GM21529 (cell line): ENCODE measurements around the gene PRKN.
A peak's percentile ranks its signal among the peaks of the same experiment; 100 is the strongest.

Source experiments
- ATAC-seq: cut with Tn5 transposase; IDR thresholded peaks from one replicate; pipeline ENCODE4 v1.9.1; 2021; ENCODE audit not compliant: unreplicated experiment

The PRKN gene

DNA sequence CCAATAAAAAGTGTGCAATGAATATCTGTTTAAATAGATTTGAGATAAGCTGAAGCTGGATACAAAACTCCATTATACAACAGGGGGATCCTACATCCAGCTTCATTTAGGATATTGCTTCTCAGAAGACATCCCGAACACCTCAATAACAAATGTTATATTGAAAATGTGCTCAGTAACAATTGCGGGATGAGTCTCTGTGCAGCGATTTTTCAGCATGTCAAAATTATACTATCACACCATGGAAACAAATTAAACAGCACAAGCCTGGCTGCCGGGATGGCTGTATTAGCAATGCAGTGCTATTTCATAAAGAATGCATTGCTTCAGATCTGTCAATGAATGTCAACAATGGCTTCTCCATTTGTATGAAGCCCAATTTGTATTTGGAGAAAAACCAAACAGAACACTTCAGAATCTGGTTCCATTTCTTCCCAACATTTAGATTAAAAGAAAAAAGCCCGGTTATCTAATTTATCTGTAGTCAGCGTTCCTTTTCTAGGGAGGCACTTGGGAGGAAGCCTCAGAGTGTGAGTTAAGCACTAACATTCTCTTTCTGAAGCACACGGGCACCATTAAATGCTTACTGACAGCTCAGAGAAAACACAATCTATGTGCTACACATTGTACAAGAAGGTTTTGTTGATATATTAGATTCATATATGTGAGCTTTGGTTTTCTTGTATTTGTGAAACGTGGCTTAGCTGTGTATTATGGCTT, 1142.8 kb downstream of the PRKN start:
- no peak for ATAC-seq

DNA sequence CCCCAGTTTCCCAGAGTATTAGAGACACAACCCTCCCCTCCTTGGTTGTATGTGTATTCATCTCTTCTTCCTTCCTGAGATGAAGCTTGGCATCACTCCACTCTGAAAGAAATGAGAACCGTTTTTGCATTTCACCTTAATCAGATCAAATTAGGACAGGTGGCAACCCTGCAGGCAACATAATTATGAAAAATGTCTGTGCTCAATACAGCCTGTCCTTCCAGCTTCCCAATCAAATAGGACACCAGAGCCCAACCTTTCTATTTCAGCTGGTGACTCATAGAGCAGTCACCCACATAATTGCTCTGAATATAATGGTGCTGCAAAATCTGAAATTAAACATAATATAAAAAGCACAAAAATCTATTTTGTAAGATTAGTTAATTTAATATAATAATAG, 1143.5 kb downstream of the PRKN start:
- no peak for ATAC-seq

- no peak for ATAC-seq
Measured at GRCh38 chr6:161583584-161583983, 1144.0 kb downstream of the PRKN start.

DNA sequence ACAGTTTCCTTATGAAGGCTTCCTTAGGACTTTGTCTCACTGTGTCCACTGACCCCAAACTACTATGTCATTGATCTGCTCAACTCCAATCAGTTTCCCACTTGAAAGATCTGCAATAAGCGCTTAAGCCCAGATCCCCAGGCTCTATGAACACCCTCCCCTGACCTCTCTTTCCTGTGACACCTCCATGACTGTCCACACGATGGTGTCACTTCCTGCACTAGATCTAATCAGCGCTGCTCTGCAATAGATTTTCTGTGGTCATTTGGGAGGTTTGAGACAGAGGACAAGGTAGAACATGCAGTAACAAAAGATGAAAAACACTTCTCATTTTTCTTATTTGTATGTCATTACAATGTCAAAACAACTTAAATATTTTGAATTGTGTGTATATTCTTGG, 1149.1 kb downstream of the PRKN start:
- ATAC-seq: no peak

DNA sequence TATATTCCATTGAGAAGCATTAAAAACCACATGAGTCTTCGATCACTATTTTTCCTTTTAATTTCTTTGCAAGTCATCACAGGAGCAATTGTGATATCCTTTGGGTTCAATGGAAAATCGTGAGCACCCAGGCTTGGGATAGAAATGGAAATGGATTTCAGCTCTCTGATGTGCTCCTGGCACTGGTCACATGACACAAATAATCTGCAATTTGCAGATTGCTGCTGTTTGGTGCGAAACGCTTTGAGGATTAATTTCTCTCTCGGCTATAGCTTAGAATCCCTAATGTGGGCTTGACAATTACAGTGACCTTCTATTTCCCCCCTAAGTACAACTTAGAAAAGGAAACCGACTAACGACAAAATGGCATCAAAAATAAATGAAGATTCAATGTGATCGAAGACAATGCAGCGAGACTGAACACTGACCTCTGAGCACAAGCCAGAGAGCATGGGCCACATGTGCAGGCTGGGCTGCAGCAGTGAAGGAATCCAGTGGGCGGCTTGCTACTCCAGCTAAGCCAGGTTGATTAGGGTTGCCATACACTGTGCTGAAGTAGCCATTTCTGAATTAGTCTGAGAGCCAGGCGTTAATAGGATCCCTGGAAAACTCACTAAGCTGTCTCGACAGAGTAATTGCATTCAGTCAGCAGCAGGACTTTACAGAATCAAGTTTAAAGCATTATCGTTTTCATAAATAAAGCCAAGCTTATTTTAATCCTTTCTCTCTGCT, 1151.9 kb downstream of the PRKN start:
- no peak for ATAC-seq

- no peak for ATAC-seq
Measured at GRCh38 chr6:161568885-161569456, 1158.6 kb downstream of the PRKN start.

DNA sequence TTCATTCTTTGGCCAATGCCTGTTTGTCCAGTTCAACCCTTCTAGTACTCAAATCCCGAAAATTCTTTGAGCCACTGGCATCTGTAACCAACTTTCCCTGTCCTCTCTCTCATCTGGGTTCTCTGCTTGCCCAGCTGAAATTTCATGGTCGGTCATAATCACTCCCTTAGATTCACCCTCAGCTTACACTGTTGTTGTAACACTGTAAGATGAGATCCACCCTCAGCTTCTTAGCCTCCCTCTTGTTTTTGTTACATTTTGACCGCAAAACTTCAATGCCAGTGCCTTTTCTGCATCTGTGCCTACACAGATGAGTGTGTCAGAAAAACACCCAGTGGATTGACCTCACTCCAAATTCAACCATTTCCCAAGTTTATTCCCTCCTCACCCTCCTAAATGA, 1162.6 kb downstream of the PRKN start:
- no peak for ATAC-seq

- ATAC-seq: no peak
Measured at GRCh38 chr6:161561908-161562307, 1165.7 kb downstream of the PRKN start.

GRCh38 chr6:161557333-161558107, 1170.0 kb downstream of the PRKN start:
- ATAC-seq: peak; percentile 40

GRCh38 chr6:161554883-161555282, 1172.7 kb downstream of the PRKN start:
- no peak for ATAC-seq

DNA sequence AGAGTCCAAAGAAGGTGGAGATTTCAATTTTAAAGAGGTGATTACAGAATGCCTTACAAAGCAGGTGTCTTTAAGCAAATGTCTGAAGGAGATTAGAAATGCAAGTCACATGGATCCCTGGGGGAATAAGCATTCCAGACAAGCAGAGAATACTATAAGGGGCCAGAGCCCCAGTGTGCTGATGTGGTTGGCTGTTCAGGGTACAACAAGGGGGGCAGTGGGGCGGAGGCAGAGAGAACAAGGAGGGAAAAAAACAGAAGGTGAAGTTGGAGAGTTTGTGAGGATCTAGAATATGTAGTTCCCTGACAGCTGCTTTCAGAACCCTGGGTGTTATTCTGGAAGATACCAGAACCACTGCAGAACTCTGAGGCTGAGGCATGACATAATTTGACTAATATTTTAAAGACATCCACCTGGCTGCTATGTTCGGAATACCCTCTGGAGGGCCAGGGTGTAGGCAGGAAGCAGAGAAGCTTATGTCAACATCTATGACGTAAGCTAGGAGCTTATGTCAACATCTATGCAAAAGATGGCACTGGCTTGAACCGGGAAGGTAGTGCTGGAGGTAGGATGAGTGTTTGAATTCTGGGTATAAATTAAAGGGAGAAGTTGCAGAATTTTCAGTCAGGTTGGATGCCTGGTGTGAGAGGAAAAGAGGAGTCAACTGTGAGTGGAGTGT, 1177.5 kb downstream of the PRKN start:
- ATAC-seq: no peak

DNA sequence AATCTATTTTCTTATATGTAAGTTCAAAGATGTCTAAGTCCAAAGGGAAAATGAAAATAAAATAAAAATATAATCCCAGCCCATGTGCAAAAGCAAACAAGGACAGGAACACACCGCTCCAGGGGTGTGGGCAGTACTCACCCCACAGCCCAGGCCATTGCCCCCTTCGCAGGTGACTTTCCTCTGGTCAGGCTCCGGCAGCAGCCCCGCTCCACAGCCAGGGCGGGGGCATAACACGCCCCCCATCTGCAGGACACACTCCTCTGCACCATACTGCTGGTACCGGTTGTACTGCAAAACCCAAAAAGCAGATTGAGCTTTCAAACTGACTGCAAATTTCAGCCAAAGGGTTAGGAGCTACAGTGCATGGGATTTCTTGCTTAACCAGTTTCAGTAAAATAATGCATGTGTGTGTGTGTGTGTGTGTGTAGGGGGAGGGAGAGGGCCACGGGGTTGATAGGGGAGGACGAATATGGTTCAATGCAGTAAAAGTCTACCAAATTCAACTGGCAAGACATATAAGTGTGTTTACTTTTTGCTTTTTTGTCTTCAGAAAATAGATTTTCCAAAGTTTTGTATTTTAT, 1178.8 kb downstream of the PRKN start:
- ATAC-seq: no peak

DNA sequence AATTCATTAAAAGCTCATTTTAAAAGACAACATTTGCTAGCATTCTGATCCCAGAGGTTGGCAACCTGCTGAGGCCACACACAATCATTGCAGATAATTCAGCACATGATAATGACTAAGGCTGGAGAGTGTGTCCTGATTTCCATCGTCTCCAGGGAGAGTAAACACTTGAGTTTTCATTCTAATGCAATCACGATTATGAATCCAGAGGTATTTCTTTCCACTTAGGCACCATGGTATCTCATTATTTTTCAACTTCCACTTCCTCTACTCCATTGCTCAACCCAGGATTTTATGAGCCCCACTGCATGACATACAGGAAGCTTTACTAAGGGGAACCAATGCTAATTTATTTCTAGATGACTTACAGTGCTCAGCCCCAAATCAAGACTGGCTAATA, 1179.9 kb downstream of the PRKN start:
- no peak for ATAC-seq

- ATAC-seq: no peak
Measured at GRCh38 chr6:161546632-161547031, 1180.9 kb downstream of the PRKN start.

DNA sequence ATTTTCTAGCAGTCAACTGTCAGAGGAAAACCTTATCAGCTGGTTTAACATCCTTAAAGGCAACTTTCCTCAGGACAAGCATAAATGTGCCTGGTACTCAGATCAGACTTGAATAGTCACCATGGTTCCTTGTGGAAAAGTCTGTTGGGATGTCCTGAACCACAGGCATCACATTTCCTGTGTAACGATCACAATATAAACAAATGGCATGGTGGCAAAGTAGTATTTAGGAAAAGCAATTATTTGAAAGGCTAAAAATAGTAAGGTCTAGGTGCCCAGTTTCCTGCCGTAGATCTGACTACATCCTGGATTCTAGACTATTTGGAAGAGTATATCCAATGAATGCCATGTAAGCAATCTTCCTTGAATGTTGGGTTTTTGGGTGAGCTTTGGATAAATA, 1181.8 kb downstream of the PRKN start:
- ATAC-seq: no peak

DNA sequence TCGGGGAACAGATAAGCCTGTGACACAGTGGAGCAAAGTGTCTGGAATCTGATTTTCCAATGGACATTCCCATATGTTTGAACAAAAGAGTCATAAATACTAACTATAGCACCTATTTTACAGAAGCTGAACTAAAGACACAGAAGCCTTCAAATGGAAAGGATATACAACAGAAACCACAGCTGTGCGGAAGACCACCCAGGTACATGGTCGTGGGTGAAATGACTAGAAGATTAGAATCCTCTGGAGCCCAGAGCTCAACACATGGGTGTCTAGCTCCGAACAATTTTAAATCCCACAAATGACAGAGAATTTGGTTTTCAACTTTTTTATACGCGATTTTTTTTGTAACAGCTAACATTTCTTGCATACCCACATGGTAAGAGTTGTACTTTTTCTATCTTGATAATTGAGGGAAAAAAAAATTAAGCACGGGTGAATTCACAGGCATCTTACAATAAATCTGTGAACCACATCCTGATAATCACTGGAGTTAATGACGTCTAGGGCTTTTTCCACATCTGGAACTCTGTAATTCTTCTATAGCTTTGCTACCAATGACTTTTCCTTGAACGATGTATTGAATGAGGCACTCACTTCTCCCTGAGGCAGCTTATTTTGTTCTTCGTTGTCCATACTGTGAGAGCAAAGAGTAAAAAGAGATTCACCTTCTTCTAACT, 1182.6 kb downstream of the PRKN start:
- no peak for ATAC-seq

DNA sequence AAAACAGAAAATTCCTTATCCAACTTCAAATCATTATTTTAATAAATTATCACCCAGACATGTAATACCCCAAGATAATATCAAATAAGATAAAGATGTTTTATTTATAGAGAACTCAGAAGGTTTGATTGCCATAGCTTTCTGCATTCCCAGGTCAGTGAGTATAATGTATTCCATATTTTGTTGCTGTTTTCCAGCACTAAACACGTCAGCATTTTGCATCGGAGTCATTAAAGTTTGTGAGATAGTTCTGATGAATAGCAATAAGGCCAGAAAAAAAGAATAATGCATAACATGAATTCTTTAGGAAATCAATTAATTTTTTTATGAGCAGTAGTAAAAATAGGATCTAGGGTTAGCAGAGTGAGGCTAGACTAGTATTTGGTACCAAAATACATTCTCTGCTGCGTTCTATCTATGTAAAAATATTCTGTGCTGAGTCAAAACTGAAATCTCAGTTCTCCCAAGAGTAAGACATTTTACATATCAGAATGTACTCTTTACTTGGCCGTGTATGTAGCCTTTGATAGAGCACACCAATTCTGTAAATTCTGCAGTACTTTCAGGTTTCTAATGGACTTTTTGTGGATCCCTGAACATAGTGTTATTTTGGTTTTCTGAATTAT, 1183.8 kb downstream of the PRKN start:
- peak; percentile 66 for ATAC-seq

GRCh38 chr6:161542346-161542980, 1185.1 kb downstream of the PRKN start:
- ATAC-seq: no peak

- ATAC-seq: no peak
Measured at GRCh38 chr6:161540532-161540931, 1187.0 kb downstream of the PRKN start.
